GM21367 (cell line): Measurements from ENCODE around the gene CD79B.
"Not testable (repeated sequence)": the region's sequence is repeated elsewhere in the genome, so short reads cannot be mapped to it uniquely, and the experiment has no call there.

Experiments used
- ATAC-seq: cut with Tn5 transposase; IDR thresholded peaks from one replicate; pipeline ENCODE4 v1.9.1; 2021; ENCODE audit not compliant: unreplicated experiment

Gene CD79B

DNA sequence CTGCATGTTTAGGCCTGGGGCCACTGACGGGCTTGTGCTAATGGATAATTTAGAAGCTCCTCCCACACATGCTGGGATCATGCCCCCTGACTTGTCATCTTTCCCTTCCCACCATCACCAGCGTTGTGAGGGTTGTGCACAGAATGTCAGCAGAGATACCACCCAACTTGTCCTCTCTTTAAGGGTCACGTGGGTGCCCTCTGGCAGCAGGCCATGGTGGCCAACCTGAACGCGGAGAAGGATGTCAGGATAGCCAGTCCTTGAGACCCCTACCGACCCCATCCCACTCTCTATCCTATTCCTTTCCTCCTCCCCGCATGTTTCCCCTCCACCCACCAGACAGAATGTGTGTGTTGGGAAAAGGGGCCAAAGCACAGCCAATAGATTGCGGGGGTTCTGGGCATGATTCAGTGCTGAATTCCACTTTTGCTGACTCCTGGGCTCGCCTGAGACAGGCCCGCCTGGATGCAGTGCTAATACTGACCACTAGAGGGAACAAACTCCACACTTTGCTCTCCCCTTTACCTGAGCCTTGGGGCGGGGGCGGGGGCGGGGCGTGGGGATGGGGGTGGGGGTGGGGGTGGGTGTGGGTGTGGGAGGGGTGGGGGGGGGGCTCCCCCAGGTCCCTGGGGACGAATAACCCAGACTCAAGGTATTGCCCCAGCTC is 50.1 kb downstream of the CD79B start, which contains the start of gene GH2:
GH2 (minus strand) TSS at position 10 of the 667 bp plus-strand sequence. CDS start 143 bp downstream, outside the sequence.
- ATAC-seq: no peak

DNA sequence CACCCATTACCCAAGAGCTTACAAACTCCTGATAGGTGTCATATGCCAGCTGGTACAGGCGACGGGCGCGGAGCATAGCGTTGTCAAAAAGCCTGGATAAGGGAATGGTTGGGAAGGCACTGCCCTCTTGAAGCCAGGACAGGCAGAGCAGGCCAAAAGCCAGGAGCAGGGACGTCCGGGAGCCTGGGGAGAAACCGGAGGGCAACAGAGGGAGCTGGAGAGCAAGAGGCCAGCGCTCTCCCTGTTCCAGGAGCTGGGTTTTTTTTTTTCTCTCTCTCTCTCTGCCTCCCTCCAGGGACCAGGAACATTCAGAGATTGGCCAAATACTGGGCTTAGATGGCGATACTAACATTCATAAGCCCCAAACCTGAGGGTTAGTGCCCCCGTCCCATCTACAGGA is 50.8 kb downstream of the CD79B start:
- not testable (repeated sequence) for ATAC-seq

DNA sequence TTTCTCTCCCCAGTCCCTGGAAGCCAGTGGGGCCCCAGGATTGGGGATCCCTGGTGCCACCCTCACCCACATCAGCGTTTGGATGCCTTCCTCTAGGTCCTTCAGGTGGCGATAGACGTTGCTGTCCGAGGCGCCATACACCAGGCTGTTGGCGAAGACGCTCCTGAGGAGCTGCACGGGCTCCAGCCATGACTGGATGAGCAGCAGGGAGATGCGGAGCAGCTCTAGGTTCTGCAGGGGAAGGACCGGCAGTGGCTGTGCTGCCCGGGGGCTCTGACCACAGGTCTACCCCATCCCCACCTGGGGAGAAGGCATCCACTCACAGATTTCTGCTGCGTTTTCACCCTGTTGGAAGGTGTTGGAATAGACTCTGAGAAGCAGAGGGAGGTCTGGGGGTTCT is 51.4 kb downstream of the CD79B start:
- no peak for ATAC-seq
